ENCODE measurements around the gene RPS6KA3.
"Not testable (repeated sequence)": the region's sequence is repeated elsewhere in the genome, so short reads cannot be mapped to it uniquely, and the experiment has no call there.

The RPS6KA3 gene

GRCh38 chrX:20140420-20140819 lies 126.3 kb downstream of the RPS6KA3 start:
- DNase-seq: no peak

- no peak for DNase-seq
These were observed 126.7 kb downstream of the RPS6KA3 start for GRCh38 chrX:20139966-20140365.

- DNase-seq: no peak
These were observed 130.8 kb downstream of the RPS6KA3 start for GRCh38 chrX:20135944-20136343.

- DNase-seq: no peak
These were observed 134.0 kb downstream of the RPS6KA3 start for GRCh38 chrX:20132666-20133065.

GRCh38 chrX:20130357-20130756 lies 136.4 kb downstream of the RPS6KA3 start:
- no peak for DNase-seq

GRCh38 chrX:20129547-20129946 lies 137.2 kb downstream of the RPS6KA3 start:
- DNase-seq: no peak

GRCh38 chrX:20128670-20129069 lies 138.0 kb downstream of the RPS6KA3 start:
- DNase-seq: no peak

- DNase-seq: not testable (repeated sequence)
These were observed 139.3 kb downstream of the RPS6KA3 start for GRCh38 chrX:20127440-20127839.

GRCh38 chrX:20126833-20127232 lies 139.9 kb downstream of the RPS6KA3 start:
- DNase-seq: not testable (repeated sequence)

- DNase-seq: no peak
These were observed 141.7 kb downstream of the RPS6KA3 start for GRCh38 chrX:20124964-20125363.

- no peak for DNase-seq
These were observed 148.5 kb downstream of the RPS6KA3 start for GRCh38 chrX:20118065-20118824.

GRCh38 chrX:20116577-20117240 lies 150.0 kb downstream of the RPS6KA3 start, which contains the start of gene MAP7D2:
MAP7D2 (minus strand) TSS chrX:20116907; CDS start chrX:20116879, 28 bp downstream.
- DNase-seq: no peak

GRCh38 chrX:20116087-20116576 lies 150.6 kb downstream of the RPS6KA3 start:
- DNase-seq: no peak

- no peak for DNase-seq
These were observed 154.5 kb downstream of the RPS6KA3 start for GRCh38 chrX:20112022-20112774.

- DNase-seq: no peak
These were observed 155.4 kb downstream of the RPS6KA3 start for GRCh38 chrX:20111271-20111670.

GRCh38 chrX:20101934-20102581 lies 164.7 kb downstream of the RPS6KA3 start:
- DNase-seq: no peak

All from 8988T (cell line).